GM23338 (cell line): ENCODE results near the gene BRD9. TPM values are rescaled to one million over a fixed set of nuclear protein-coding genes. Genes with fewer than 3 reads are reported as not detected.

Source experiments
- ATAC-seq: fragments of 200-7000 bp; cut with Tn5 transposase; 3 replicates; pipeline ENCODE4 v1.9.1; 2020
- DNase-seq: peaks from one replicate; pipeline ENCODE4 v3.0.0-alpha.2; 2015; ENCODE audit warnings: low spot score
- H2AFZ ChIP-seq: fragments of 200-600 bp; sonication (generic); 2 replicates; pipeline ENCODE4 v1.8.0; 2016; ENCODE audit warnings: antibody characterized with exemption, mild to moderate bottlenecking, moderate library complexity
- H3F3A ChIP-seq: fragments of 200-600 bp; sonication (generic); replicated peaks from 2 replicates; pipeline ENCODE4 v1.8.0; 2017; ENCODE audit warnings: antibody characterized with exemption, mixed run types, low read depth
- H3K27ac ChIP-seq: fragments of 200-600 bp; sonication (generic); 2 replicates; pipeline ENCODE4 v1.6.1; 2016; ENCODE audit warnings: low read depth
- H3K27me3 ChIP-seq: fragments of 200-600 bp; sonication (generic); 2 replicates; pipeline ENCODE4 v1.8.0; 2016; ENCODE audit warnings: mild to moderate bottlenecking, mixed run types, moderate library complexity; ENCODE audit not compliant: insufficient read depth
- H3K36me3 ChIP-seq: fragments of 200-600 bp; sonication (generic); 2 replicates; pipeline ENCODE4 v1.8.0; 2016; ENCODE audit warnings: mild to moderate bottlenecking; ENCODE audit not compliant: insufficient read depth
- H3K4me1 ChIP-seq: fragments of 200-600 bp; sonication (generic); 2 replicates; pipeline ENCODE4 v1.8.0; 2016; ENCODE audit warnings: mild to moderate bottlenecking, moderate library complexity; ENCODE audit not compliant: insufficient read depth
- H3K4me2 ChIP-seq: fragments of 200-600 bp; sonication (generic); 2 replicates; pipeline ENCODE4 v1.7.1; 2017; ENCODE audit warnings: mixed run types
- H3K4me3 ChIP-seq: fragments of 200-600 bp; sonication (generic); 2 replicates; pipeline ENCODE4 v1.6.1; 2016; ENCODE audit warnings: mixed run types
- H3K79me2 ChIP-seq: fragments of 200-600 bp; sonication (generic); replicated peaks from 2 replicates; pipeline ENCODE4 v1.8.0; 2017; ENCODE audit warnings: mild to moderate bottlenecking; ENCODE audit not compliant: insufficient read depth
- H3K9me2 ChIP-seq: fragments of 200-600 bp; sonication (generic); 2 replicates; pipeline ENCODE4 v1.8.0; 2017; ENCODE audit not compliant: insufficient read depth
- H4K20me1 ChIP-seq: fragments of 200-600 bp; sonication (generic); replicated peaks from 2 replicates; pipeline ENCODE4 v1.8.0; 2017; ENCODE audit warnings: mild to moderate bottlenecking; ENCODE audit not compliant: insufficient read depth
- H3K27ac Mint-ChIP-seq: 2 replicates; pipeline ENCODE4 v1.8.0; 2020; ENCODE audit warnings: inconsistent platforms, mild to moderate bottlenecking, moderate library complexity, mixed read lengths
- H3K27me3 Mint-ChIP-seq: 3 replicates; pipeline ENCODE4 v1.8.0; 2022; ENCODE audit warnings: low read depth, mild to moderate bottlenecking, moderate library complexity, mixed read lengths, inconsistent platforms; ENCODE audit not compliant: insufficient read depth, poor library complexity
- H3K36me3 Mint-ChIP-seq: 3 replicates; pipeline ENCODE4 v1.8.0; 2021; ENCODE audit warnings: low read depth, mild to moderate bottlenecking, inconsistent platforms, moderate library complexity, mixed read lengths
- H3K4me1 Mint-ChIP-seq: 3 replicates; pipeline ENCODE4 v1.8.0; 2020; ENCODE audit warnings: mild to moderate bottlenecking, inconsistent platforms, mixed read lengths
- H3K4me3 Mint-ChIP-seq: 3 replicates; pipeline ENCODE4 v1.8.0; 2021; ENCODE audit warnings: moderate library complexity, mild to moderate bottlenecking, inconsistent platforms, mixed read lengths
- H3K9me3 Mint-ChIP-seq: 3 replicates; pipeline ENCODE4 v1.8.0; 2020; ENCODE audit warnings: moderate library complexity, mild to moderate bottlenecking, inconsistent platforms, mixed read lengths
- CREB1 ChIP-seq: fragments of 250-450 bp; sonication (Bioruptor Pico); IDR thresholded peaks from 2 replicates; pipeline ENCODE4 v1.5.0; 2020; ENCODE audit warnings: low read depth, mild to moderate bottlenecking, moderate library complexity
- EZH2 ChIP-seq: fragments of 200-600 bp; sonication (generic); IDR thresholded peaks from one replicate; pipeline ENCODE4 v1.8.0; 2017; ENCODE audit warnings: antibody characterized with exemption, mild to moderate bottlenecking, low read depth; ENCODE audit not compliant: unreplicated experiment
- EZH2phosphoT487 ChIP-seq: fragments of 200-600 bp; sonication (generic); IDR thresholded peaks from one replicate; pipeline ENCODE4 v1.8.1; 2018; ENCODE audit warnings: antibody characterized with exemption; ENCODE audit not compliant: unreplicated experiment
- JUNB ChIP-seq: IDR thresholded peaks from one replicate; pipeline ENCODE4 v1.6.1; 2016; ENCODE audit warnings: antibody characterized with exemption; ENCODE audit not compliant: unreplicated experiment
- NANOG ChIP-seq: IDR thresholded peaks from 2 replicates; pipeline ENCODE4 v1.6.1; 2016; ENCODE audit warnings: antibody characterized with exemption, borderline replicate concordance
- POLR2AphosphoS5 ChIP-seq: IDR thresholded peaks from 2 replicates; pipeline ENCODE4 v1.6.1; 2016; ENCODE audit warnings: antibody characterized with exemption, low read depth
- STAT1 ChIP-seq: IDR thresholded peaks from one replicate; pipeline ENCODE4 v1.6.1; 2016; ENCODE audit warnings: antibody characterized with exemption; ENCODE audit not compliant: unreplicated experiment
- ZNF114 ChIP-seq: fragments of 250-450 bp; sonication (Bioruptor Pico); IDR thresholded peaks from 2 replicates; pipeline ENCODE4 v1.5.0; 2020; ENCODE audit warnings: mild to moderate bottlenecking, moderate library complexity
- ZNF331 ChIP-seq: fragments of 250-450 bp; sonication (Bioruptor Pico); IDR thresholded peaks from 2 replicates; pipeline ENCODE4 v1.5.0; 2020; ENCODE audit warnings: low read depth, mild to moderate bottlenecking, moderate library complexity
- polyA plus RNA-seq: library from polyadenylated mRNA; unstranded; fragments of >200 nt; fragmentation: Nextera tagmentation; extraction: Ambion mirVana; gene quantifications from 2 replicates; pipeline ENCODE4 v1.2.1, GENCODE V29; 2016
- total RNA-seq: library from RNA; depleted of rRNA; stranded (reverse); fragments of >200 nt; shearing (Covaris generic); gene quantifications from 2 replicates; pipeline ENCODE4 v1.2.3, GENCODE V29; 2014
- TF ChIP-seq, protein P1 (sequence below), 2 experiments: fragments of 200-600 bp in 1 of 2; sonication (generic) in 1 of 2; conservative IDR thresholded peaks; 2 replicates each; pipeline versions ENCODE4 v1.5.1 to v1.6.1; 2016 to 2017; ENCODE audit warnings: antibody characterized with exemption in 2 of 2, low read depth in 2 of 2, mild to moderate bottlenecking in 2 of 2, moderate library complexity in 1 of 2
- TF ChIP-seq, protein P2 (sequence below): IDR thresholded peaks from one replicate; pipeline ENCODE4 v1.6.1; 2018; ENCODE audit warnings: antibody characterized with exemption; ENCODE audit not compliant: unreplicated experiment

Gene BRD9
- total and polyA plus RNA-seq, 2 experiments from 2014 or later, result 32.9 to 54.7 TPM

DNA sequence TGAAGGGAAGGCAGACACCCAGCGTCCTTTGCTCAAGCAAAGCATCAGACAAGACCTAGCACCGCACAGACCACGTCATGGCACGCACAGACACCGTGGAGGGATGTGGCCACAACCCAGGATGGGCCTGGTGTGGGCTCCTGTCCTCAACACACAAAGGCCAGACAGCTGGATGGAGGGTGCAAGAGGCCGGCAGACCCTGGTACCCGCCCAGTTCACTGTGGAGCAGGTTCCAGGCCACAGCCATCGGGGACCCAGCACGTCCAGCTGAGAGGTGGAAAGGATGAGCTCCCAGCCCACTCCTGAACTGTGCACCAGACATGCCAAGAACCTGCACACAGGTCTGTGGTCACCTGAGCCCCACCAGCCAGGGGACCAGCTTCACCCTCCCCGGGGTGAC lies 26.8 kb downstream of the BRD9 start:
- Mint-ChIP-seq H3K9me3 (no peaks in the 10 kb centered on the region; the same call in 2 of the 3 replicates), H3K36me3 (peaks cover 67% of the 10 kb centered on the region), H3K27ac (no peak overlapping the region), H3K4me3 (no peak overlapping the region), H3K4me1 (peaks cover 5% of the 10 kb centered on the region; the same call in 2 of the 3 replicates), H3K27me3 (no peaks in the 10 kb centered on the region)
- 0 out of 2 replicates have a peak, but pooled peaks cover 4% of the 10 kb centered on the region for H3F3A ChIP-seq
- no peaks in the 10 kb centered on the region for H3K79me2 ChIP-seq
- H3K27ac ChIP-seq, result no peak overlapping the region
- H2AFZ ChIP-seq, result no peak overlapping the region
- peaks cover 30% of the 10 kb centered on the region for H3K36me3 ChIP-seq
- no peak overlapping the region for H3K4me3 ChIP-seq
- TF ChIP-seq ZNF114 (CRISPR knock-in tag), result no peak
- TF ChIP-seq EZH2, result no peak
- no peak for TF ChIP-seq NANOG
- no peak for TF ChIP-seq CREB1 (CRISPR knock-in tag)
- TF ChIP-seq EZH2phosphoT487, result no peak
- TF ChIP-seq ZNF331 (CRISPR knock-in tag), result no peak
- TF ChIP-seq, protein P1, sequence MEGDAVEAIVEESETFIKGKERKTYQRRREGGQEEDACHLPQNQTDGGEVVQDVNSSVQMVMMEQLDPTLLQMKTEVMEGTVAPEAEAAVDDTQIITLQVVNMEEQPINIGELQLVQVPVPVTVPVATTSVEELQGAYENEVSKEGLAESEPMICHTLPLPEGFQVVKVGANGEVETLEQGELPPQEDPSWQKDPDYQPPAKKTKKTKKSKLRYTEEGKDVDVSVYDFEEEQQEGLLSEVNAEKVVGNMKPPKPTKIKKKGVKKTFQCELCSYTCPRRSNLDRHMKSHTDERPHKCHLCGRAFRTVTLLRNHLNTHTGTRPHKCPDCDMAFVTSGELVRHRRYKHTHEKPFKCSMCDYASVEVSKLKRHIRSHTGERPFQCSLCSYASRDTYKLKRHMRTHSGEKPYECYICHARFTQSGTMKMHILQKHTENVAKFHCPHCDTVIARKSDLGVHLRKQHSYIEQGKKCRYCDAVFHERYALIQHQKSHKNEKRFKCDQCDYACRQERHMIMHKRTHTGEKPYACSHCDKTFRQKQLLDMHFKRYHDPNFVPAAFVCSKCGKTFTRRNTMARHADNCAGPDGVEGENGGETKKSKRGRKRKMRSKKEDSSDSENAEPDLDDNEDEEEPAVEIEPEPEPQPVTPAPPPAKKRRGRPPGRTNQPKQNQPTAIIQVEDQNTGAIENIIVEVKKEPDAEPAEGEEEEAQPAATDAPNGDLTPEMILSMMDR (conservative IDR thresholded peaks at IDR 0.05; ENCODE audit: low read depth in 2 of 2), result no peak
- no peak overlapping the region for H3K4me2 ChIP-seq
- H3K4me1 ChIP-seq, result no peaks in the 10 kb centered on the region
- no peak for DNase-seq
- H4K20me1 ChIP-seq, result peaks cover 13% of the 10 kb centered on the region
- ATAC-seq, result no peak
- H3K9me2 ChIP-seq, result no peaks in the 10 kb centered on the region
- no peaks in the 10 kb centered on the region for H3K27me3 ChIP-seq

DNA sequence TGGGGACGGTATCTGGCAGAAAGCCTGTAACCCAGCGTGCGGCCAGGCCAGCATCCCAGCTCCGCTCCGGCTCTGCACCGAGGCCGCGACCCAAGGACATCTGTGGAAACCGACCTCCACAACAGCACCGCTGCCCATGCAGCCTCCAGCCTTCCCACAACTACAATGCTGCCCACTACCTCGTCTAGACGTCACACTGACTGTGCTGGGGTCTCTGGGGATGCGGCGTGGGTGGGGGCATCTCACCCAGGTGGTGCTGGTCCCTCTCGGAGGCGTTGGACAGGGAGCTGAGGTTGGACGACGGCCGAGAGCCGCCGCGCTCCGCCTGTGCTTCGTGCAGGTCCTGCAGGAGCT lies 27.5 kb downstream of the BRD9 start:
- H3F3A ChIP-seq, result 0 out of 2 replicates have a peak, but pooled peaks cover under 1% of the 10 kb centered on the region
- no peaks in the 10 kb centered on the region for H3K27me3 ChIP-seq
- H3K79me2 ChIP-seq, result no peaks in the 10 kb centered on the region
- no peak overlapping the region for H3K4me2 ChIP-seq
- Mint-ChIP-seq H3K27me3 (no peaks in the 10 kb centered on the region), H3K9me3 (no peaks in the 10 kb centered on the region; the same call in 2 of the 3 replicates), H3K27ac (no peak overlapping the region), H3K36me3 (peaks cover 61% of the 10 kb centered on the region), H3K4me3 (no peak overlapping the region), H3K4me1 (peaks cover 5% of the 10 kb centered on the region; the same call in 2 of the 3 replicates)
- no peaks in the 10 kb centered on the region for H3K4me1 ChIP-seq
- DNase-seq (no peak), ATAC-seq (no peak)
- peaks cover 10% of the 10 kb centered on the region for H4K20me1 ChIP-seq
- H3K4me3 ChIP-seq, result no peak overlapping the region
- H2AFZ ChIP-seq, result no peak overlapping the region
- H3K27ac ChIP-seq, result no peak overlapping the region
- no peaks in the 10 kb centered on the region for H3K9me2 ChIP-seq
- H3K36me3 ChIP-seq, result peaks cover 24% of the 10 kb centered on the region
- no peak for TF ChIP-seq POLR2AphosphoS5
- TF ChIP-seq ZNF331 (CRISPR knock-in tag), result no peak
- no peak for TF ChIP-seq CREB1 (CRISPR knock-in tag)
- no peak for TF ChIP-seq STAT1
- TF ChIP-seq EZH2phosphoT487, result no peak
- TF ChIP-seq, protein P2, sequence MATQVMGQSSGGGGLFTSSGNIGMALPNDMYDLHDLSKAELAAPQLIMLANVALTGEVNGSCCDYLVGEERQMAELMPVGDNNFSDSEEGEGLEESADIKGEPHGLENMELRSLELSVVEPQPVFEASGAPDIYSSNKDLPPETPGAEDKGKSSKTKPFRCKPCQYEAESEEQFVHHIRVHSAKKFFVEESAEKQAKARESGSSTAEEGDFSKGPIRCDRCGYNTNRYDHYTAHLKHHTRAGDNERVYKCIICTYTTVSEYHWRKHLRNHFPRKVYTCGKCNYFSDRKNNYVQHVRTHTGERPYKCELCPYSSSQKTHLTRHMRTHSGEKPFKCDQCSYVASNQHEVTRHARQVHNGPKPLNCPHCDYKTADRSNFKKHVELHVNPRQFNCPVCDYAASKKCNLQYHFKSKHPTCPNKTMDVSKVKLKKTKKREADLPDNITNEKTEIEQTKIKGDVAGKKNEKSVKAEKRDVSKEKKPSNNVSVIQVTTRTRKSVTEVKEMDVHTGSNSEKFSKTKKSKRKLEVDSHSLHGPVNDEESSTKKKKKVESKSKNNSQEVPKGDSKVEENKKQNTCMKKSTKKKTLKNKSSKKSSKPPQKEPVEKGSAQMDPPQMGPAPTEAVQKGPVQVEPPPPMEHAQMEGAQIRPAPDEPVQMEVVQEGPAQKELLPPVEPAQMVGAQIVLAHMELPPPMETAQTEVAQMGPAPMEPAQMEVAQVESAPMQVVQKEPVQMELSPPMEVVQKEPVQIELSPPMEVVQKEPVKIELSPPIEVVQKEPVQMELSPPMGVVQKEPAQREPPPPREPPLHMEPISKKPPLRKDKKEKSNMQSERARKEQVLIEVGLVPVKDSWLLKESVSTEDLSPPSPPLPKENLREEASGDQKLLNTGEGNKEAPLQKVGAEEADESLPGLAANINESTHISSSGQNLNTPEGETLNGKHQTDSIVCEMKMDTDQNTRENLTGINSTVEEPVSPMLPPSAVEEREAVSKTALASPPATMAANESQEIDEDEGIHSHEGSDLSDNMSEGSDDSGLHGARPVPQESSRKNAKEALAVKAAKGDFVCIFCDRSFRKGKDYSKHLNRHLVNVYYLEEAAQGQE, result no peak
- TF ChIP-seq, protein P1 (conservative IDR thresholded peaks at IDR 0.05; ENCODE audit: low read depth in 2 of 2), result no peak
- TF ChIP-seq JUNB, result no peak
- no peak for TF ChIP-seq NANOG
